Loucy (cell line): ENCODE results near the gene CARD8.

ENCODE experiments used
- H2AFZ ChIP-seq: fragments of 200-600 bp; sonication (generic); 2 replicates; pipeline ENCODE4 v1.6.0; 2016; ENCODE audit warnings: antibody characterized with exemption, mild to moderate bottlenecking, low read length, moderate library complexity
- H3F3A ChIP-seq: fragments of 200-600 bp; 2 replicates; pipeline ENCODE4 v1.6.0; 2016; ENCODE audit warnings: antibody characterized with exemption, low read depth, mild to moderate bottlenecking
- H3K27me3 ChIP-seq: fragments of 200-600 bp; sonication (generic); 2 replicates; pipeline ENCODE4 v1.6.1; 2014; ENCODE audit warnings: low read length, mild to moderate bottlenecking; ENCODE audit not compliant: insufficient read depth, poor library complexity, severe bottlenecking
- H3K36me3 ChIP-seq: fragments of 200-600 bp; sonication (generic); 2 replicates; pipeline ENCODE4 v1.6.1; 2016; ENCODE audit warnings: low read length; ENCODE audit not compliant: insufficient read depth
- H3K4me1 ChIP-seq: fragments of 200-600 bp; sonication (generic); 2 replicates; pipeline ENCODE4 v1.5.1; 2014; ENCODE audit warnings: low read length, mild to moderate bottlenecking; ENCODE audit not compliant: insufficient read depth, poor library complexity, severe bottlenecking
- H3K4me2 ChIP-seq: fragments of 200-600 bp; sonication (generic); 2 replicates; pipeline ENCODE4 v1.6.0; 2014; ENCODE audit warnings: antibody characterized with exemption, low read length, low read depth, mild to moderate bottlenecking; ENCODE audit not compliant: poor library complexity, severe bottlenecking
- H3K4me3 ChIP-seq: fragments of 200-600 bp; sonication (generic); 2 replicates; pipeline ENCODE4 v1.5.1; 2014; ENCODE audit warnings: low read length, mild to moderate bottlenecking, mixed read lengths; ENCODE audit not compliant: poor library complexity, severe bottlenecking
- H3K79me2 ChIP-seq: fragments of 200-600 bp; sonication (generic); 2 replicates; pipeline ENCODE4 v1.6.1; 2014; ENCODE audit warnings: low read length; ENCODE audit not compliant: insufficient read depth
- H3K9ac ChIP-seq: fragments of 200-600 bp; sonication (generic); 2 replicates; pipeline ENCODE4 v1.6.0; 2014; ENCODE audit warnings: mild to moderate bottlenecking, low read depth, low read length, moderate library complexity; ENCODE audit not compliant: poor library complexity, severe bottlenecking
- H3K9me2 ChIP-seq: fragments of 200-600 bp; sonication (generic); replicated peaks from 2 replicates; pipeline ENCODE4 v1.6.1; 2016; ENCODE audit warnings: low read depth, low read length, mixed read lengths
- H3K9me3 ChIP-seq: fragments of 200-600 bp; sonication (generic); 2 replicates; pipeline ENCODE4 v1.6.1; 2014; ENCODE audit warnings: mild to moderate bottlenecking, antibody characterized with exemption, low read length, low read depth; ENCODE audit not compliant: insufficient read depth
- H4K20me1 ChIP-seq: fragments of 200-600 bp; sonication (generic); 2 replicates; pipeline ENCODE4 v1.6.0; 2014; ENCODE audit warnings: antibody characterized with exemption, low read length, mild to moderate bottlenecking; ENCODE audit not compliant: insufficient read depth, poor library complexity, severe bottlenecking
- EZH2phosphoT487 ChIP-seq: fragments of 200-600 bp; IDR thresholded peaks from 2 replicates; pipeline ENCODE4 v1.6.1; 2018; ENCODE audit warnings: antibody characterized with exemption, mild to moderate bottlenecking, moderate library complexity, borderline replicate concordance
- TF ChIP-seq, protein P1 (sequence below): fragments of 200-600 bp; sonication (generic); conservative IDR thresholded peaks from 2 replicates; pipeline ENCODE4 v1.5.1; 2014; ENCODE audit warnings: mild to moderate bottlenecking, antibody characterized with exemption, low read length

The CARD8 gene

GRCh38 chr19:48239582-48240141 lies 16.1 kb downstream of the CARD8 start:
- Histone ChIP-seq H3K9ac (no peak overlapping the region), H4K20me1 (peaks cover under 1% of the 10 kb centered on the region), H3K36me3 (peaks cover 43% of the 10 kb centered on the region; the same call in 1 of the 2 replicates), H3K27me3 (no peaks in the 10 kb centered on the region), H3F3A (peaks cover under 1% of the 10 kb centered on the region; the same call in 1 of the 2 replicates), H3K9me2 (no peaks in the 10 kb centered on the region), H3K4me3 (no peak overlapping the region), H2AFZ (no peak overlapping the region), H3K9me3 (no peaks in the 10 kb centered on the region), H3K4me2 (no peak overlapping the region), H3K4me1 (peaks cover 3% of the 10 kb centered on the region), H3K79me2 (peaks cover 16% of the 10 kb centered on the region)
- TF ChIP-seq, protein P1, sequence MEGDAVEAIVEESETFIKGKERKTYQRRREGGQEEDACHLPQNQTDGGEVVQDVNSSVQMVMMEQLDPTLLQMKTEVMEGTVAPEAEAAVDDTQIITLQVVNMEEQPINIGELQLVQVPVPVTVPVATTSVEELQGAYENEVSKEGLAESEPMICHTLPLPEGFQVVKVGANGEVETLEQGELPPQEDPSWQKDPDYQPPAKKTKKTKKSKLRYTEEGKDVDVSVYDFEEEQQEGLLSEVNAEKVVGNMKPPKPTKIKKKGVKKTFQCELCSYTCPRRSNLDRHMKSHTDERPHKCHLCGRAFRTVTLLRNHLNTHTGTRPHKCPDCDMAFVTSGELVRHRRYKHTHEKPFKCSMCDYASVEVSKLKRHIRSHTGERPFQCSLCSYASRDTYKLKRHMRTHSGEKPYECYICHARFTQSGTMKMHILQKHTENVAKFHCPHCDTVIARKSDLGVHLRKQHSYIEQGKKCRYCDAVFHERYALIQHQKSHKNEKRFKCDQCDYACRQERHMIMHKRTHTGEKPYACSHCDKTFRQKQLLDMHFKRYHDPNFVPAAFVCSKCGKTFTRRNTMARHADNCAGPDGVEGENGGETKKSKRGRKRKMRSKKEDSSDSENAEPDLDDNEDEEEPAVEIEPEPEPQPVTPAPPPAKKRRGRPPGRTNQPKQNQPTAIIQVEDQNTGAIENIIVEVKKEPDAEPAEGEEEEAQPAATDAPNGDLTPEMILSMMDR, result no peak
- TF ChIP-seq EZH2phosphoT487, result no peak

- Histone ChIP-seq H3K9me3 (no peaks in the 10 kb centered on the region), H3K4me2 (no peak overlapping the region), H3K4me1 (no peaks in the 10 kb centered on the region), H4K20me1 (no peaks in the 10 kb centered on the region), H3K9ac (no peak overlapping the region), H3K36me3 (peaks cover 48% of the 10 kb centered on the region; the same call in 1 of the 2 replicates), H3K79me2 (peaks cover 12% of the 10 kb centered on the region), H3F3A (no peaks in the 10 kb centered on the region), H2AFZ (no peak overlapping the region), H3K27me3 (no peaks in the 10 kb centered on the region), H3K4me3 (no peak overlapping the region), H3K9me2 (no peaks in the 10 kb centered on the region)
- TF ChIP-seq EZH2phosphoT487, result no peak
- TF ChIP-seq, protein P1, result no peak
Measured at GRCh38 chr19:48239120-48239519, 16.6 kb downstream of the CARD8 start.

DNA sequence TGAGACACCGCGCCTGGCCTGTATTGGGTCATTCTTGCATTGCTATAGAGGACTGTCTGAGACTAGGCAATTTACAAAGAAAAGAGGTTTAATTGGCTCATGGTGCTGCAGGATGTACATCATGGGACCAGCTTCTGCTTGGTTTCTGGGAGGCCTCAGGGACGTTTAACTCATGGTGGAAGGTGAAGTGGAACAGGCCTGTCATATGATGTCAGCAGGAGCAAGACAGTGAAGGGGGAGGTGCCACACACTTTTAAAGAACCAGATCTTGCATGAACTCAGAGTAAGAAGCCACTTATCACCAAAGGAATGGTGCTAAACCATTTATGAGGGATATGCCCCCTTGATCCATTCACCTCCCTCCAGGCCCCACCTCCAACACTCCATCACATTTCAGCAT lies 18.7 kb downstream of the CARD8 start:
- Histone ChIP-seq H2AFZ (no peak overlapping the region), H3K9me2 (no peaks in the 10 kb centered on the region), H3K36me3 (peaks cover 64% of the 10 kb centered on the region; the same call in 1 of the 2 replicates), H3F3A (no peaks in the 10 kb centered on the region), H3K9ac (no peak overlapping the region), H3K79me2 (no peaks in the 10 kb centered on the region; the same call in 1 of the 2 replicates), H3K4me3 (no peak overlapping the region), H3K4me2 (no peak overlapping the region), H4K20me1 (no peaks in the 10 kb centered on the region), H3K4me1 (no peaks in the 10 kb centered on the region), H3K9me3 (no peaks in the 10 kb centered on the region), H3K27me3 (no peaks in the 10 kb centered on the region)
- TF ChIP-seq, protein P1, result no peak
- TF ChIP-seq EZH2phosphoT487, result no peak
